CD4-positive, alpha-beta T cell treated with Interleukin-15 for 1 hour (primary cell): ENCODE results near the gene CBFA2T2.
A peak's percentile ranks its signal among the peaks of the same experiment; 100 is the strongest.
"Not testable (repeated sequence)": the region's sequence is repeated elsewhere in the genome, so short reads cannot be mapped to it uniquely, and the experiment has no call there.

Experiments
- DNase-seq: peaks from one replicate; pipeline ENCODE4 v3.0.0-alpha.2; 2020

Gene CBFA2T2

DNA sequence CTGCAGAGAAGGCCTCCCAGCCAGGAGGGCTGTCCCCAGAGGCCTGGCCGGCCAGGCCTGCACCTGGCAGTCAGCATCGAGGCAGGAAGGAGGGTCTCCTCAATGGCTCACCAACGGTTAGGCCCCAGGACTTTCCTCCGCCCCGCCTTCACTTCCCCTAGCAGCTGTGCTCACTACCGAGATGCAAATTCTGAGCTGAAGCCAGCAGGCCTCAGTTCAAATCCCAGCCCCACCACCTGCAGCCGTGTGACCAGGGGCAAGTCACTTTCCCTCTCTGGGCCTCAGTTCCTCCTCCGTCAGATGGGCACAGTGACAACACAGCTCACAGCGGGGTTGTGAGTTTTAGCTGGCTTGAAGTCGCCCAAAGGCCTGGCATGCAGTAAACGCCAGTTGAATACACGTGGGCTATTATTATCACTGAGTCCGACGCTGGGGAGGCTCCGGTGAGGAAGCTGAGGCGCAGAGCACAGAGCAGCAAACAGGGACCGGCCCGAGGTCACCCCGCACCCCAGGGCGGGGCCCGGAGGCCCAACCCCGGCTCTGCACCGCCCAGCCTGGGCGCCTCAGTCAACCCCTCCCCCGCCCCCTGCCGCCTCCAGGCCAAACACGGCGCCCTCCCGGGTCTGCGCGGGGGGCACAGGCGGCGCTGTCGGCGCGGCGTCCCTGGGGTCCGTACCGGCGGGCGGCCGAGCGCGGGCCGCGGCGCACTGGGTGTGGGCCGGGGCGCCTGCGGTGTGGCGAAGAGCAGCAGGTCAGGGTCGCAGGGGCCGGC is 195.6 kb downstream of the CBFA2T2 start:
- peak; percentile 47 for DNase-seq

DNA sequence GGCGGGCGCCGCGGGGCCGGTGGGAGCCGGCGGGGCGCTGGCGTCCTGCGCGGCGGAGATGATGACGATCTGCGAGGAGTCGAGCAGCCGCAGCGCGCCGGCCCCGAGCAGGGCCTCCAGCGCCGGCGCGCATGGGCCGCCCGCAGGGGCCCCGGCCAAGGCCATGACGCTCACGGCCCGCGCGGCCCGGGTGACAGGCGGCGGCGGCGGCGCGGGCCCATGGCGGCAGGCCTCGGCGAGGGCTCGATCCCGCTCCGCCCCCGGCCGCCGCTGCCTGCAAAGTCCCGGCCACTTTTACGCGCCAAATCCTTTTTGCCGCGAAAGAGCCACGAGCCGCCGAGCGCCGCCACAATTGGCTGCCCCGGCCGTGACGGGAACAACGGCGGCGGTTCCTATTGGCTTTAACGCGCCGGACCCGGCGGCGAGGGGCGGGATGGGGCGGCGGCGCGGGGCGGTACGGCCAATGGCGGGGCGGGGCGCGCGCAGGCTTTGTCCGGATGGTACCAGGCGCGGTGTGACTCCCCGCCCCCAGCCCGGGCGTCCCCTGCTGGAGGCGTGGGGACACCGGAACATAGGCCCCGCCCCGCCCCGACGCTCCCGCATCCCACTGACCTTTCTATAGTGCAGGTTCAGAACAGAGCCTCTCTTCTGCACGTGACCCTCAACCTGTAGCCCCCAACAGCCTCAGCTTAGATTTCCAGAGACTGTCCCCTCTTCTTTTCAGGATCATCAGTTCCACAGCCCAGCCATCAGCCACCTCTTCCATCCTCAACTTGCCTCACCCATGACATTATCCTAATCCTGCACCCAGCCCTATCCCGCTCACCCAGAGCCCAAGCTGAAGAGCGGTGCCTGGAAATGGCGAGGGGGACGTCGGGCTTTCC is 196.4 kb downstream of the CBFA2T2 start, which contains the start of gene E2F1:
Gene E2F1 (minus strand): TSS at position 286 of the 884 bp plus-strand sequence. CDS start 121 bp downstream, at position 165.
- DNase-seq = peak; percentile 94

DNA sequence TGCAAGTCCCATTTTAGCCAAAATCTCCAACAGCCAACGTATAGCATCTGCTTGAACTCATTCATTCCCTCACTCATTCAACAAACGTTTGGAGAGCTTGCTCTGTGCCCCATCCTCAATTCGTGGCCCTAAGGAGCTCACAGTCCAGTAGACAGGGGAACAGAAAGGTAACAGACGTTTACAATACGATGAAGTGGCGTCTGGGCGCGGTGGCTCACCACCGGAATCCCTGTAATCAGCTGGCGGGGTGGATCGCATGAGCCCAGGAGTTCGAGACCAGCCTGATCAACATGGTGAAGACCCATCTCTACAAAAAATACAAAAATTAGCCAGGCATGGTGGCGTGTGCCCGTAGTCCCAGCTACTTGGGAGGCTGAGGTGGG is 197.1 kb downstream of the CBFA2T2 start:
- no peak for DNase-seq

DNA sequence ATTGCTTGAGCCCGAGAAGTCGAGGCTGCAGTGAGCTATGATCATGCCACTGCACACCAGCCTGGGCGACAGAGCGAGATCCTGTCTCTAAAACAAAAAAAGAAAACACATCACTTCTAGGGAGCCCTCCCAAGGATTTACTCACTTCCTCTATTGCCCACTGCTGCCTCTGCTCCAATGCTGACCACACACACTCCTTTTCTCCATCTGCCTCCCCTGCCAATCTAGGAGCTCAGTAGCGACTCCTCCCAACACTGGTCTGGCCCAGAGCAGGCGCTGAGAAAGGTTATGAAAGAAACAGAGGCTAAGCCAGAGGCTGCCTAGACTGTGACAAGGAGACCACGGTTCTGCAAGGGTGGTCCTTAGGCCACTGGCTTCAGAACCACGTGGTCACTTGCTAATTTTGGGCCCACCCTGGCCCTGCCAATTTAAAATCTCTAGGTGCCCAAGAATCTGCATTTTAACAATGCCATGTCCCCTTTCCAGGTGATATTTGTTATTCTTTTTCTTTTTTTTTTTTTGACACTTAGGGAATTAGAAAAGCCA is 197.5 kb downstream of the CBFA2T2 start:
- peak; percentile 25 for DNase-seq

DNA sequence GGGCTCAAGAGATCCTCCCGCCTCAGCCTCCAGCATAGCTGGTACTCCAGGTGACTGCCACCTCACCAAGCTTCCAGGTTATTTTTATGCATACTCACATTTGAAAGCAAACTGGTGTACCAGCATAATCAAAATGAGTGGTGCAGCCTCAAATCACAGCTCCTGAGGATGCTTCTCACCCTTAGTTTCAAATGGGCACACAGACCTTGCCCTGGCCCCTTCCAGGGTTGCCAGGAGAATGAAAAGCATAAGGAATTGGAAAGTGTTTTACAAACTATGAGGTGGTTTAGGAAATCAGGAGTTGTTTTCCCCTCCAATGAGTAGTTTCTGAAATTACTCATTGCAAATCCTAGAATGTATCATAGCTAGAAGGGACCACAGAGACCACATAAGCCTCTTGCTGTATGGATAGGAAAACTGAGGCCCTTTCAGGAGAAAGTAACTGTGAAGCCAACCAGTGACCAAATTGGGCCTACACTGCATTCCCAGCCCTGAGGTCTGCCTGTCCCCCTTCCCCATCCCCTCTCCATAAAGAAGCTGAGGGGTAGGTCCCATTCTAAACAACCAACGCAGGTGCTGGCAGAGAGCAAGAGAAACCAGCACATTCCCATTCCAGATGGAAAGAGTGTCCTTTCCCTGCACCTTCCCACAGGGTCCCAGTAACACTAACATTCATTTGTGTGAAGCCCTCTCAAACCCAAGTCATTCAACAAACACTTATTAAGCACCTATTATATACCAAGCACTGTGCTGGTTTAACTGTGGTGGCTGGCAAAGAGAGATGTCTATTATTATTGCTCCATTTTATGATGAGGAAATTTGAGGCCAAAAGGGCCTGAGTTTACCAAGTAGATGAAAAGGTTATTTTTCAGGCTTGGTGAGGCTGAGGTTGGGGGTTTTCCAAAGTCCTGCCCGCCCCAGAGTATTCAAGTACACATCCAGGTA is 198.4 kb downstream of the CBFA2T2 start:
- DNase-seq = no peak

DNA sequence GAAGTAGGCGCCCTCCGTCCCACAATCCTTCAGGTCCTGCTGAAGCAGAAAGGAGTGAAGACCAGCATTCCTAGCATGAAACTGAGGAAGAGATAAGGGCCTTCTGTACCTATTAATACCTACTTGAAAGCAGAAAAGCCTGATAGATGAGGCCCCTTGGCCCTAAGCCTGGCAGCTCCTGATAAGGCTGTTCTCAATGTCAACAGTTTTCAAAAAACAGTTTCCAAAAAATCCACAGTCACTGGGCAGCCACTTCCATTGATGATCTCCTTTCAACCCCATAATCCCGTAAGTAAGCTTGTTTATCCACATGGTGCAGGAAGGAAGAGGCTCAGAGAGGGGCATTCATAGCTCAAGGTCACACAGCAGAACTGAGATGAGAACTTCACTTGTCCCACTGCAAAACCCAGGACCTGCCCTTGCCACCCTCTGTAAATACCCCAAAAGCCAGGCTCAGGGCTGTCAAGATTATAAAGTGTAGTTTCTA is 199.1 kb downstream of the CBFA2T2 start:
- DNase-seq = no peak

DNA sequence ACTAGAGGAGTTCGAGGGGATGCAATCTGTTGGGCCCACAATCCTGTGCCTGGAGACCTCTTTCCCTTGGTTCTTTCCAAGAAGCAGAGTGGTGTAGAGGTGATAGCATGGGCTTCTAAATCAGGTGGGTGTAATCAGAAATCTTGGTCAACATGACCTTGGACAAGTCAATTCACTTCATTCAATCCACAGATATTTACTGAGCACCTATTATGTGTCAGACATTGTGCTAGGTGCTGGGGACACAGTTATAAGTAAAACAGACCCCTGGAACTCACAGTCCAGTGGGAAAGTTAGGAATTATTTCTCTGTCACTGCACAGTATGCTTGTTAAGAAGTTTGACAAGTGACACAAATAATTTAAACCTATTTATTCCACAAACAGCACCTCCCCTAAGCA is 199.6 kb downstream of the CBFA2T2 start:
- DNase-seq = no peak

DNA sequence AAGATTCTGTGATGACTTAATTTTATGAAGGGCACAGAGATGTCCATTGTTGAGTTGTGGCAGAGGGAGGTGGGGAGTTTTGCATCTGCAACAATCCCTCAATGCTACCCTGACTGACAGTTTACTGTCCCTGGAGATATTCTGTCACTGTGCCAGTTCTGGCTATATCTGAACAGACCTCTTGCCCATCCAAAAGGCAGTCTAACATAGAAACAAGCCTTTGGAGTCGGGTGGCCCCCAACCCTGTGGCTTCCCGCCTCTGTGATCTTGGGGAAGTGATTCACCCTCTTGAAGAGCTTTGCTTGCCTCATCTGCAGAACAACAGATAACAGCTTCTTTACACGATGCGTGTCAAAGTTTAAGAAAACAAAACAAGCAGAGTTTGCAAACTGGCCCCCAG is 200.1 kb downstream of the CBFA2T2 start:
- peak; percentile 81 for DNase-seq

DNA sequence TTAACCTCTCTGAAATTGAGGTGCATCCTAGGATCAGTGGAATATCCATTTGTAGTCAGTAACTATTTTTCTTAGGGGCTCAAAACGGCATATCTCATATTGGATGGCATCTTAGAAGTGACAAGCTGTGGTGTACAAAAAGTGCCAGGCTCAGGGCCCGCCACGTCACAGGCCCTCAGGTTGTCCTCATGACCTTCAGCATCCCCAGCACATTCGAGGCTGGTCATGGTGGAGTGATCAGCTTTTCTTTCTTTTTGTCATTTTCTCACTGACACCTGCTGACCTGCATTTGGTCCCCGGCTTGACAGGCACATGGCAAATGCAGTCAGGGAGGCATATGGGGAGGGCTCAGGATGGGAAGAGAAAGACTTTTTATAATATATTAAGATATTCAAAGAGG is 203.4 kb downstream of the CBFA2T2 start:
- no peak for DNase-seq

DNA sequence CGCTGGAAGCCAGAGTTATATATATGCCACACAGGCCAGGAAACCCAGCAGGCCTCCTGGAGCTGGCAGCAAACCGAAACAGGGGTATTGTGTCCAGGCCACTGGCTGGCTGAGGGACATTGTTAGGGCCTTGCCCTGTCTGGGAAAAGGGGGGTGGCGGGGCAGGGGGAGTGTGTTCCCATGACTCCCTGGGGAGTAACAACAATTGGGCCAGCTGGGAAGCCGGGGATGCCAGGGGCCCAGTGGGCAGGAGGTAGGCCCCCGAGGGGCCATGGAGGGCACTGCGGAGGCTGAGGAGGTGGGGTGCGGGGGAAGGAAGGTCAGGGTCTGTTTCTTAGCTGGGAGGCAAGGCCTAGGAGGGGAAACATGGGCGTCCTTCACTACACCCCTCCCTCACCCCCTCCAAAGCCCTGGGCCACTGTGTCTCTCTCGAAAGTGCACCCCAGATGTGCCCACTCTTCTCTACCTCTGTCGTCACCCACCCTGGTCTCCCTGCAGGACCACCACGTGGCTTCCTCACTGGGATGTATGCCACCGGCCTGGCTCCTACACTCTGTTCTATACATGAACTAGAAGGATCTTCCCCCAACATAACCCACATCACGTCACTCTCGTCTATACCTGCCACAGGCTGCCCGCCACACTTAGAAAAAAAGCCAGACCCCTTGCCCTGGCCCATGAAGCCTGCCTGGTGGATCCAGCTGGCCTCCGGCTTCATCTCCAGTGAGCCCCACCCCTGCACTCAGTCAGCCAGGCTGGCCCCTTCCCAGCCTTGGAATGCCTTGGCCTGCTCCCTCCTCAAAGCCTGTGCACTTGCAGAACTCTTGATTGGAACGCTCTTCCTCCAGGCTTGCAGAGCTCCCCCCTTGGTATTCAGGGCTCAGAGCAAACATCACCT is 204.1 kb downstream of the CBFA2T2 start:
- DNase-seq = no peak

DNA sequence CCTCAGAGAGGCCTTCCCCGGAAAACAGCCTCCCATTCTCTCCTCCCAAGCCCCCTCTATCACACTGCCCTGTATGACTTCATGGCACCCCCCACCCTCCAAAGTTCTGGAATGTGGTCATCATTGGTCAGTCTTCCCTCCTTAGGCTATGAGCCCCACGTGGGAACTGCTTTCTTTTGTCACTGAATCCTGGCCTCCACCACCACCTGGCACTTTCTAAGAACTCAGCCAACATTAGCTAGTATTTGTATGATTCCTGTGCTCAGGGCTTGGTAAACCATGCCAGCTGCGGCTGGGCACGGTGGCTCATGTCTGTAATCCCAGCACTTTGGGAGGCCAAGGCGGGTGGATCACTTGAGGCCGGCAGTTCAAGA is 204.7 kb downstream of the CBFA2T2 start:
- no peak for DNase-seq

DNA sequence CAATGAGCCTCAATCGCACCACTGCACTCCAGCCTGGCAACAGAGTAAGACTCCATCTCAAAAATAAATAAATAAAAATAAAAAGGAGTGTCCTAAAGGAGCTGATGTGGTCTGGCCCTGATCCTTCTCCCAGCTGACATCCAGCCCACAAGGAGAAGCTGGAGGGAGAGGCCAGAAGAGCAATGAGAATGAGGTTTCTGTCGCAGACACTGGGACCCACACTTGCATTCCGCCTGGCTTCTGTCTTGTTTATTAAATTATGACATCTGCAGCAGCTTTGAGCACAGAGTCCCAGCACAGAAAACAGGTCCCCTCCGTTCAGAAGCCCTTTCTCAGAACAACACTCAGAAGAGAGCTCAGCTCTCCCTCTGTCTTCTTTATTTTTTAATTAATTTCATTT is 206.6 kb downstream of the CBFA2T2 start:
- DNase-seq = no peak

DNA sequence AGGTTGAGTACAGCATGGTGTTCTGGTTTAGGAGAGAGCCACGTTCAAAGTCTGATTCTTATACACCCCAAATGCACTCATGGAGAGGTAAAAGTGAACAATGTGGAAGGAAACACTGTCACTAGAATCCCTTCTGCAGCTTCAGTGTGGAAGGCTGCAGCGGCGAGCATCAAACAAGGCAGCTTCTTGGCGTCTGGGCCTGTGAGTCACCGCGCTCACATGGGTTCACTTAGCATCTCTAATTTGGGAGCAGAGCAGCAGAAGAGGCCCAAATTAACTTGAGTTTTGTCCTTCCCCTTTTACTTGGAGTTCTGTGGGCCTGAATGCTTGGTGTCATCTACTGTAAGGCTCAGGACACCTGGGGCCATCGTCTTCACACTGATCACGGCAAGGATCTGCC is 207.2 kb downstream of the CBFA2T2 start:
- no peak for DNase-seq

DNA sequence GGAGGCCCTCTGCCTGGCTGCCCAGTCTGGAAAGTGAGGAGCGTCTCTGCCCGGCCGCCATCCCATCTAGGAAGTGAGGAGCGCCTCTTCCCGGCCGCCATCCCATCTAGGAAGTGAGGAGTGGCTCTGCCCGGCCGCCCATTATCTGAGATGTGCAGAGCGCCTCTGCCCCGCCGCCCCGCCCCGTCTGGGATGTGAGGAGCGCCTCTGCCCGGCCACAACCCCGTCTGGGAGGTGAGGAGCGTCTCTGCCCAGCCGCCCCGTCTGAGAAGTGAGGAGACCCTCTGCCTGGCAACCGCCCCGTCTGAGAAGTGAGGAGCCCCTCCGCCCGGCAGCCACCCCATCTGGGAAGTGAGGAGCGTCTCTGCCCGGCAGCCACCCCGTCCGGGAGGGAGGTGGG is 209.1 kb downstream of the CBFA2T2 start:
- DNase-seq = not testable (repeated sequence)
